DND-41 (cell line): ENCODE results near the gene BCAN.

Experiments
- ATAC-seq: fragments of 200-7000 bp; cut with Tn5 transposase; 3 replicates; pipeline ENCODE4 v1.9.1; 2021; ENCODE audit warnings: low read depth; ENCODE audit not compliant: insufficient read depth
- DNase-seq: peaks from one replicate; pipeline ENCODE4 v3.0.0-alpha.2; 2020
- H2AFZ ChIP-seq: 2 replicates; pipeline ENCODE4 v1.6.0; 2012; ENCODE audit warnings: low read depth, low read length
- H3K27ac ChIP-seq: 2 replicates; pipeline ENCODE4 v1.5.1; 2012; ENCODE audit warnings: low read length, inconsistent platforms
- H3K27me3 ChIP-seq: fragments of 200-600 bp; sonication (generic); 2 replicates; pipeline ENCODE4 v1.6.0; 2012; ENCODE audit warnings: low read length, mild to moderate bottlenecking, inconsistent platforms; ENCODE audit not compliant: insufficient read depth, poor library complexity
- H3K36me3 ChIP-seq: 2 replicates; pipeline ENCODE4 v1.5.1; 2012; ENCODE audit warnings: low read length, inconsistent platforms; ENCODE audit not compliant: insufficient read depth
- H3K4me1 ChIP-seq: 2 replicates; pipeline ENCODE4 v1.5.1; 2012; ENCODE audit warnings: mild to moderate bottlenecking, low read length; ENCODE audit not compliant: insufficient read depth
- H3K4me2 ChIP-seq: 2 replicates; pipeline ENCODE4 v1.6.0; 2012; ENCODE audit warnings: mild to moderate bottlenecking, moderate library complexity, low read length, inconsistent platforms; ENCODE audit not compliant: insufficient read depth
- H3K4me3 ChIP-seq, 2 experiments: fragments of 200-600 bp in 1 of 2; shearing (Covaris generic) in 1 of 2; 2 replicates each; pipeline ENCODE4 v1.5.1; 2012 to 2016; ENCODE audit warnings: inconsistent platforms in 2 of 2, low read length in 2 of 2, mild to moderate bottlenecking in 2 of 2, low read depth in 1 of 2, moderate library complexity in 1 of 2
- H3K79me2 ChIP-seq: 2 replicates; pipeline ENCODE4 v1.6.0; 2012; ENCODE audit warnings: low read length, inconsistent platforms; ENCODE audit not compliant: insufficient read depth
- H3K9ac ChIP-seq: 2 replicates; pipeline ENCODE4 v1.6.0; 2012; ENCODE audit warnings: low read depth, mild to moderate bottlenecking, inconsistent platforms, low read length, moderate library complexity
- H3K9me3 ChIP-seq: 2 replicates; pipeline ENCODE4 v1.5.1; 2012; ENCODE audit warnings: low read length, moderate library complexity, mild to moderate bottlenecking, inconsistent platforms; ENCODE audit not compliant: insufficient read depth, severe bottlenecking
- H4K20me1 ChIP-seq: 2 replicates; pipeline ENCODE4 v1.6.0; 2012; ENCODE audit warnings: low read length; ENCODE audit not compliant: insufficient read depth
- CTCF ChIP-seq: IDR thresholded peaks from 2 replicates; pipeline ENCODE4 v1.5.1; 2012; ENCODE audit warnings: borderline replicate concordance, low read length, moderate library complexity, mild to moderate bottlenecking; ENCODE audit not compliant: poor library complexity, severe bottlenecking; ENCODE audit errors: extremely low read depth
- EZH2 ChIP-seq: IDR thresholded peaks from 3 replicates; pipeline ENCODE4 v1.6.1; 2012; ENCODE audit warnings: borderline replicate concordance, low read depth, mild to moderate bottlenecking, moderate library complexity, low read length, inconsistent platforms; ENCODE audit not compliant: severe bottlenecking

BCAN gene

DNA sequence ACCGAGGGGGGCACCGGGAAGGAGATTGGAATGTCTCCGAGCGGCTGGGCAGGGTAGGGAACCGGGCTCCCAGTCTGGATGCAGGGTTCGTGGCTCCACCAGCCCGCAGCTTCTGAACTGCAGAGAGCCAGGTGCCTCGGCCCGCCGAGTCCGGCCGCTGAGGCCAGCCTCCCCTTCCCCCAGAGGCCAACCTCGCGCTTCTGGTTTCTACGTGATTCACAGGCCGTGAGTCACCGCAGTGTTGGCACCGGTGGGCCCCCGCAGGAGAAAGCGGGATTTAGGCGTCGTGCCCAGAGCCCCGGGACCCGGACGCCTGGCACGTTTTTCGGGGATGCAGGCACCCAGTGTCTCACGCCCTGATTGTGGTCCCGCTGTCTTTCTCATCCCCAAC is 63.0 kb downstream of the BCAN start:
- H3K4me1 ChIP-seq = peaks cover 24% of the 10 kb centered on the region
- H3K27ac ChIP-seq = no peak overlapping the region
- no peak overlapping the region for H2AFZ ChIP-seq

DNA sequence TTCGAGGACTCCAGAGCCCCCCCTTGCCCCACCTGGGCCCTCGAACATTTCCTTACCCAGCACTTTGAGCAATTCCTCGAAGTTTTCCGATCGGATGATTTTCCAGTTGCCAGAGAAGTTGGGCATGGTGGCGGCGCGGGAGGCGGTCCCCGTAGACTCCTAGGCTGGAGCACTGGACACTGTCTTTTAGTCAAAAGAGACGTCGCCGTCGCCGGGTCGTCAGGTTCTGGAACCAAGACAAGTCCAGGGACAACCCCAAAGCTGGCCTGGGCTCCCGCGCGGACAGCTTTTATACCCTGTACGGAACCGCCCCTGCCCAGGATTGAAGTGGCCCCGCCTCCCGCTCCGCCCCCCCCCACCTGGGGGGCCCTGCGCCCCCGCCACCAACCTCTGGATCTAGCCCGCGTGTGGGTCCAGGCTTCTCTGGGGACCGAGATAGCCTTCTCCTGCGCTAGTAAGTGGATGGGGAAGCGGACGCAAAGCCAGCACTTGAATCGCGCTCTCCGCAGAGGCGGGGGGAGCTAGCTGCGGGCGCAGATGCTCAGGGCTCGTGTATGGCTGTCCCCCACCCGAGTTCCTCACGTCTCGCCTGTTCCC is 63.5 kb downstream of the BCAN start, which contains the start of gene CRABP2:
Gene CRABP2, minus strand, starts transcription at position 263 of the 597 bp plus-strand sequence. Its CDS starts 137 bp downstream, at position 126.
- no peak for DNase-seq
- peak within 1 kb of the TSS; percentile 44 for H3K9ac ChIP-seq
- peaks cover 20% of the 10 kb centered on the region for H3K27me3 ChIP-seq
- H3K9me3 ChIP-seq = no peaks in the 10 kb centered on the region
- H3K27ac ChIP-seq = no peak within 1 kb of the TSS
- no peaks in the 10 kb centered on the region for H3K79me2 ChIP-seq
- peak within 1 kb of the TSS; percentile 82 for H2AFZ ChIP-seq
- H3K4me2 ChIP-seq = peak within 1 kb of the TSS; percentile 91
- peaks cover 24% of the 10 kb centered on the region for H3K4me1 ChIP-seq
- no peaks in the 10 kb centered on the region for H3K36me3 ChIP-seq
- ATAC-seq = peak; percentile 32
- TF ChIP-seq EZH2 (no peak), CTCF (no peak)
- peak within 1 kb of the TSS in 1 of 2 experiments; percentile 60; a peak in 2 of 4 replicates for H3K4me3 ChIP-seq
- H4K20me1 ChIP-seq = peaks cover 8% of the 10 kb centered on the region

More for the DNA sequence above, 63.0 kb downstream of the BCAN start:
- TF ChIP-seq CTCF (no peak), EZH2 (no peak)
- no peaks in the 10 kb centered on the region for H3K79me2 ChIP-seq
- DNase-seq = no peak
- no peaks in the 10 kb centered on the region for H3K36me3 ChIP-seq
- H3K4me2 ChIP-seq = peak overlapping the region; percentile 91
- H4K20me1 ChIP-seq = peaks cover 8% of the 10 kb centered on the region
- H3K27me3 ChIP-seq = peaks cover 20% of the 10 kb centered on the region
- no peak overlapping the region for H3K9ac ChIP-seq
- no peak for ATAC-seq
- H3K9me3 ChIP-seq = no peaks in the 10 kb centered on the region
- H3K4me3 ChIP-seq = no peak overlapping the region

DNA sequence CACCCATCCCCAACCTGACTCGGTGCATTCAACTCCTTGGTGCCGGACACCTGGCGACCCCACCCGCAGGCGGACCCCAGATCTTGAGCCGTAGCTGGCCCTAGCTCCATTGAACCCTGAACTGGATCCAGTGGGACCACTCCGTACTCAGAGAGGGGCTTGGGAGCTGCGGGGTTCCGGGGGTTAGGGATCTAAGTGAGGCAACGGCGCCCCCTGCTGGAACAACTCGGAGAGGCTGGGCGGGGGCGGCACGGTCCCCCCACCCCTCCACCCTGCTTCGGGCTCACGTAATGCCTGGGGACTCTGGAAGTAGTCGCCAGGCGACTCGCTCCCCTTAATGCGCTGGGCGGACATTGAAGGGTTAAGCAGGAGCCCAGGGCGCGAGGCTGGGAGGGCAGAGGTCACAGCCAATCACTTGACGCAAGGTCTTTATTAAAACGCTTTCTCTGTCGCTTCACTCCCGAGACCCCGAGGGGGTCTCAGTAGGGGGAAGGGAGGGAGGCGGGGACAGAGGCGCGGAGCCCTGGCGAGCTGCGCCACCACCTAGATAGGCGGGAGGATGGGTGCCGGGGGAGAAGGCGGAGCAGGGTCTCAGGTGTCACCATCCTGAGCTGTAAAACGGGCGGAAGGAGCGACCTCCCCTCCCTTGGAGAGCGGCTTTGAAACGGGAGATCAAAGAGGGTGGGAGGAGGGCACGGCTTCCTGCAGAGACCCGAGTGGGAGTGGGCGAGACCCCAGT is 64.2 kb downstream of the BCAN start:
- H3K79me2 ChIP-seq = no peaks in the 10 kb centered on the region
- peak; percentile 92 for TF ChIP-seq CTCF
- TF ChIP-seq EZH2 = peak; percentile 30
- no peaks in the 10 kb centered on the region for H3K36me3 ChIP-seq
- H3K4me2 ChIP-seq = peak overlapping the region; percentile 91
- peak overlapping the region; percentile 44 for H3K9ac ChIP-seq
- H3K4me3 ChIP-seq = peak overlapping the region in 1 of 2 experiments; percentile 60; a peak in 2 of 4 replicates
- DNase-seq = peak; percentile 72
- H2AFZ ChIP-seq = peak overlapping the region; percentile 82
- H3K27ac ChIP-seq = no peak overlapping the region
- H3K4me1 ChIP-seq = peaks cover 24% of the 10 kb centered on the region
- peaks cover 20% of the 10 kb centered on the region for H3K27me3 ChIP-seq
- H3K9me3 ChIP-seq = no peaks in the 10 kb centered on the region
- peaks cover 8% of the 10 kb centered on the region for H4K20me1 ChIP-seq
- peak; percentile 81 for ATAC-seq
